Glutamatergic neuron (in vitro differentiated cells): Measurements from ENCODE around the gene ADRA2B. TPM values are rescaled to one million over a fixed set of nuclear protein-coding genes. Genes with fewer than 3 reads are reported as not detected.

Experiments used
- DNase-seq: peaks from one replicate; pipeline ENCODE4 v3.0.0; 2022
- H3K27ac Mint-ChIP-seq: one replicate; pipeline ENCODE4 v1.8.0; 2020; ENCODE audit warnings: mild to moderate bottlenecking, mixed read lengths, inconsistent platforms; ENCODE audit not compliant: unreplicated experiment
- H3K27me3 Mint-ChIP-seq: one replicate; pipeline ENCODE4 v1.8.0; 2020; ENCODE audit warnings: mild to moderate bottlenecking, moderate library complexity, mixed read lengths, inconsistent platforms; ENCODE audit not compliant: unreplicated experiment
- H3K36me3 Mint-ChIP-seq: one replicate; pipeline ENCODE4 v1.8.0; 2020; ENCODE audit warnings: mild to moderate bottlenecking, mixed read lengths, inconsistent platforms; ENCODE audit not compliant: unreplicated experiment
- H3K4me1 Mint-ChIP-seq: one replicate; pipeline ENCODE4 v1.8.0; 2020; ENCODE audit warnings: mild to moderate bottlenecking, low read depth, mixed read lengths, inconsistent platforms; ENCODE audit not compliant: unreplicated experiment
- H3K4me3 Mint-ChIP-seq: one replicate; pipeline ENCODE4 v1.8.0; 2020; ENCODE audit warnings: mild to moderate bottlenecking, mixed read lengths, inconsistent platforms; ENCODE audit not compliant: unreplicated experiment
- H3K9me3 Mint-ChIP-seq: one replicate; pipeline ENCODE4 v1.8.0; 2020; ENCODE audit warnings: mild to moderate bottlenecking, moderate library complexity, mixed read lengths, inconsistent platforms; ENCODE audit not compliant: unreplicated experiment
- CTCF ChIP-seq: fragments of 200-600 bp; sonication (generic); IDR thresholded peaks from one replicate; pipeline ENCODE4 v1.5.0; 2021; ENCODE audit not compliant: partially characterized antibody, unreplicated experiment
- total RNA-seq: library from RNA; stranded (reverse); fragmentation: NEBNext Ultra II Directional; extraction: Animal tissue kit (Norgen Biotek cat#: 25700); gene quantifications from one replicate; pipeline ENCODE4 v1.2.1, GENCODE V29; 2021; ENCODE audit not compliant: unreplicated experiment

The ADRA2B gene
- total RNA-seq, 1 donor from 2014 or later, result 0.91 TPM

- no peak overlapping the region for H3K4me3 Mint-ChIP-seq
- no peak for TF ChIP-seq CTCF
- no peak for DNase-seq
- peaks cover 14% of the 10 kb centered on the region for H3K4me1 Mint-ChIP-seq
- peaks cover 5% of the 10 kb centered on the region for H3K9me3 Mint-ChIP-seq
- H3K27ac Mint-ChIP-seq, result no peak overlapping the region
- H3K36me3 Mint-ChIP-seq, result peaks cover 11% of the 10 kb centered on the region
- H3K27me3 Mint-ChIP-seq, result peaks cover 9% of the 10 kb centered on the region
Measured at GRCh38 chr2:96092951-96093350, 23.4 kb downstream of the ADRA2B start.

- H3K9me3 Mint-ChIP-seq, result peaks cover 7% of the 10 kb centered on the region
- TF ChIP-seq CTCF, result no peak
- H3K4me1 Mint-ChIP-seq, result peaks cover 17% of the 10 kb centered on the region
Measured at GRCh38 chr2:96092573-96092877, 23.8 kb downstream of the ADRA2B start.

GRCh38 chr2:96091711-96092572, 24.4 kb downstream of the ADRA2B start:
- Mint-ChIP-seq H3K4me1 (peaks cover 17% of the 10 kb centered on the region), H3K27ac (peak overlapping the region; percentile 52), H3K27me3 (peaks cover 11% of the 10 kb centered on the region), H3K9me3 (peaks cover 3% of the 10 kb centered on the region), H3K36me3 (peaks cover 4% of the 10 kb centered on the region), H3K4me3 (no peak overlapping the region)
- no peak for TF ChIP-seq CTCF
- peak; percentile 26 for DNase-seq

More at GRCh38 chr2:96092573-96092877, 23.8 kb downstream of the ADRA2B start:
- Mint-ChIP-seq H3K27me3 (peaks cover 11% of the 10 kb centered on the region), H3K36me3 (peaks cover 10% of the 10 kb centered on the region), H3K27ac (no peak overlapping the region), H3K4me3 (no peak overlapping the region)
- DNase-seq, result no peak

GRCh38 chr2:96091141-96091710, 25.1 kb downstream of the ADRA2B start:
- DNase-seq, result peak; percentile 14
- TF ChIP-seq CTCF, result no peak
- H3K4me1 Mint-ChIP-seq, result peaks cover 17% of the 10 kb centered on the region
- peaks cover 11% of the 10 kb centered on the region for H3K27me3 Mint-ChIP-seq
- H3K27ac Mint-ChIP-seq, result peak overlapping the region; percentile 70
- H3K36me3 Mint-ChIP-seq, result no peaks in the 10 kb centered on the region
- peaks cover 3% of the 10 kb centered on the region for H3K9me3 Mint-ChIP-seq
- no peak overlapping the region for H3K4me3 Mint-ChIP-seq
